ENCODE measurements around the gene TPI1. TPM values are rescaled to one million over a fixed set of nuclear protein-coding genes. Genes with fewer than 3 reads are reported as not detected.

The TPI1 gene
- total and polyA plus RNA-seq, 2 of the 8 experiments (the other 6 are each of a cell fraction or from before 2014, with no cell fraction given) = 910 to 3,018 TPM

DNA sequence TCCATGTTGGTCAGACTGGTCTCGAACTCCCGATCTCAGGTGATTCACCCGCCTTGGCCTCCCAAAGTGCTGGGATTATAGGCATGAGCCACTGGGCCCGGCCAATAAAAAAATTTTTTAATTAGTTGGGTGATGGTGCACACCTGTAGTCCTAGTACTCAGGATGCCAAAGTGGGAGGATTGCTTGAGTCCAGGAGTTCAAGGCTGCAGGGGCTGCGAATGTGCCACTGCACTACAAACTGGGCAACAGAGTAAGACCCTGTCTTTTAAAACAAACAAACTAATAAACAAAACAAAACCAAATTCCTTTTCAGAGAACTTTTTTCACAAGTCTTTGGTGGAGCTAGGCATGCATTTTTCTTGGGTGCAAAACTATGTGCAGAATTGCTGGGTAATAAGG lies 15.9 kb downstream of the TPI1 start (continued):
- TF ChIP-seq CHD1 (IDR thresholded peaks at IDR 0.05; ENCODE audit: low read depth, low read length) (no peak), POLR2A (IDR thresholded peaks at IDR 0.05; ENCODE audit: control extremely low read depth in 1 of 2, low read depth in 2 of 2, low read length in 2 of 2) (no peak)

Measured in H1 (cell line).